ENCODE measurements around the gene SLC18A3.

- no peak for TF ChIP-seq CTCF (conservative IDR thresholded peaks at IDR 0.05; ENCODE audit: low read depth, low read length)
- no peak for TF ChIP-seq EZH2phosphoT487 (IDR thresholded peaks at IDR 0.05; ENCODE audit: borderline replicate concordance, low read length)
These were observed 12.6 kb downstream of the SLC18A3 start for GRCh38 chr10:49622426-49623425.

Data from PC-3 (cell line).